ENCODE results near the gene PREX1. TPM values are rescaled to one million over a fixed set of nuclear protein-coding genes. Genes with fewer than 3 reads are reported as not detected.

Gene PREX1
- polyA plus RNA-seq, 1 donor (not counting 4 experiments of a cell fraction or from before 2014, with no cell fraction given) = 0.22 TPM

GRCh38 chr20:48672324-48672723 lies 155.5 kb downstream of the PREX1 start:
- Histone ChIP-seq H3K9ac (ENCODE audit: control insufficient read depth, extremely low read depth, insufficient read depth, low read length) (no peak overlapping the region), H3K79me2 (ENCODE audit: control insufficient read depth, insufficient read depth, low read length) (no peaks in the 10 kb centered on the region), H3K4me3 (ENCODE audit: control insufficient read depth in 2 of 3, extremely low read depth in 1 of 3, insufficient read depth in 2 of 3, low read depth in 1 of 3, low read length in 3 of 3) (no peak overlapping the region), H3K9me3 (ENCODE audit: control insufficient read depth, low read depth, low read length) (no peaks in the 10 kb centered on the region), H4K20me1 (ENCODE audit: control insufficient read depth, extremely low read depth, insufficient read depth, low read length) (no peaks in the 10 kb centered on the region), H3K4me2 (ENCODE audit: control insufficient read depth, extremely low read depth, insufficient read depth, low read depth, low read length) (no peak overlapping the region), H3K9me1 (ENCODE audit: control insufficient read depth, extremely low read depth, insufficient read depth, low read length) (no peaks in the 10 kb centered on the region), H3K36me3 (ENCODE audit: control insufficient read depth in 2 of 2, extremely low read depth in 1 of 2, insufficient read depth in 2 of 2, low read length in 2 of 2) (no peaks in the 10 kb centered on the region), H3K4me1 (ENCODE audit: control insufficient read depth, extremely low read depth, insufficient read depth, low read length) (no peaks in the 10 kb centered on the region), H2AFZ (ENCODE audit: control insufficient read depth, low read length) (no peak overlapping the region), H3K27me3 (ENCODE audit: control insufficient read depth, extremely low read depth, insufficient read depth, low read length) (no peaks in the 10 kb centered on the region), H3K27ac (ENCODE audit: control insufficient read depth, insufficient read depth, low read length) (no peak overlapping the region)
- DNase-seq (ENCODE audit: low read depth, low spot score) = no peak
- no peak for FAIRE-seq
- TF ChIP-seq EZH2 (IDR thresholded peaks at IDR 0.05; ENCODE audit: low read length) = no peak
- no peak for TF ChIP-seq CTCF (optimal IDR thresholded peaks at IDR 0.05 in 1 of 3, IDR thresholded peaks at IDR 0.05 in 1 of 3, conservative IDR thresholded peaks at IDR 0.05 in 1 of 3; ENCODE audit: extremely low read depth in 1 of 3, insufficient read depth in 2 of 3, low read length in 3 of 3)
- dilution Hi-C loops (cut with MboI; ENCODE audit: extremely low pct_ligation_motif_present, low sequenced_read_pairs) = loop anchor here (25.0 kb wide), 1 partner anchor 240 kb away; the partner anchor contains the start of gene ARFGEF2

DNA sequence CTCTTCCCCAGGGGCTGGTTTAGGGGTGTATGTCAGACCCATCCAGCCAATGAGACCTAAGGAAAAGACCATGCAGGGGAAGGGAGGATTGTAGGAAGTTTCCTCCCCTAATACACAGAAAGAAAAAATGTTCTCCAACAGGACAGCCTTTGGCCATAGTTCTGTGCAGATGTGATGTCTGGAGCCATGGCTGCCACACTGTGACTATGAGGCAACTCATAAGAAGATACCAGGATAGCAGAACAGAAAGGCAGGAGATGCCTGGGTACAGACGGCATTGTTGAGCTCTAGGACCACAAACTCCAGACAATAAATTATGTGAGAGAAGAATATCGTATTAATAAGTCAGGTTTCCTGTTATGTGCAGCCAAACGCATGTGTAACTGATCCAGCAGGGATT lies 156.7 kb downstream of the PREX1 start:
- DNase-seq (ENCODE audit: low read depth, low spot score) (no peak), FAIRE-seq (no peak)
- Histone ChIP-seq H3K9me3 (ENCODE audit: control insufficient read depth, low read depth, low read length) (no peaks in the 10 kb centered on the region), H2AFZ (ENCODE audit: control insufficient read depth, low read length) (no peak overlapping the region), H3K9me1 (ENCODE audit: control insufficient read depth, extremely low read depth, insufficient read depth, low read length) (no peaks in the 10 kb centered on the region), H3K79me2 (ENCODE audit: control insufficient read depth, insufficient read depth, low read length) (no peaks in the 10 kb centered on the region), H3K4me2 (ENCODE audit: control insufficient read depth, extremely low read depth, insufficient read depth, low read depth, low read length) (no peak overlapping the region), H3K9ac (ENCODE audit: control insufficient read depth, extremely low read depth, insufficient read depth, low read length) (no peak overlapping the region), H4K20me1 (ENCODE audit: control insufficient read depth, extremely low read depth, insufficient read depth, low read length) (no peaks in the 10 kb centered on the region), H3K27ac (ENCODE audit: control insufficient read depth, insufficient read depth, low read length) (no peak overlapping the region), H3K4me1 (ENCODE audit: control insufficient read depth, extremely low read depth, insufficient read depth, low read length) (no peaks in the 10 kb centered on the region), H3K4me3 (ENCODE audit: control insufficient read depth in 2 of 3, extremely low read depth in 1 of 3, insufficient read depth in 2 of 3, low read depth in 1 of 3, low read length in 3 of 3) (no peak overlapping the region), H3K36me3 (ENCODE audit: control insufficient read depth in 2 of 2, extremely low read depth in 1 of 2, insufficient read depth in 2 of 2, low read length in 2 of 2) (no peaks in the 10 kb centered on the region), H3K27me3 (ENCODE audit: control insufficient read depth, extremely low read depth, insufficient read depth, low read length) (no peaks in the 10 kb centered on the region)
- dilution Hi-C loops (cut with MboI; ENCODE audit: extremely low pct_ligation_motif_present, low sequenced_read_pairs) = loop anchor here (25.0 kb wide), 1 partner anchor 241 kb away; the partner anchor contains the start of gene ARFGEF2
- TF ChIP-seq EZH2 (IDR thresholded peaks at IDR 0.05; ENCODE audit: low read length) (no peak), CTCF (optimal IDR thresholded peaks at IDR 0.05 in 1 of 3, IDR thresholded peaks at IDR 0.05 in 1 of 3, conservative IDR thresholded peaks at IDR 0.05 in 1 of 3; ENCODE audit: extremely low read depth in 1 of 3, insufficient read depth in 2 of 3, low read length in 3 of 3) (no peak)
